Mesendoderm (in vitro differentiated cells): ENCODE results near the gene HMGN3.

ENCODE experiments used
- DNase-seq: peaks from one replicate; pipeline ENCODE4 v3.0.0; 2013
- H2AK5ac ChIP-seq: 2 replicates; pipeline ENCODE4 v1.6.1; 2013; ENCODE audit warnings: low read length, inconsistent platforms
- H2BK120ac ChIP-seq: 2 replicates; pipeline ENCODE4 v1.6.1; 2013; ENCODE audit warnings: low read depth, mild to moderate bottlenecking, low read length, moderate library complexity, mixed read lengths
- H2BK15ac ChIP-seq: replicated peaks from 2 replicates; pipeline ENCODE4 v1.6.1; 2013; ENCODE audit warnings: low read depth, mild to moderate bottlenecking, moderate library complexity
- H2BK5ac ChIP-seq: 2 replicates; pipeline ENCODE4 v1.6.1; 2013; ENCODE audit warnings: low read length, inconsistent platforms
- H3K18ac ChIP-seq: 2 replicates; pipeline ENCODE4 v1.6.1; 2013; ENCODE audit warnings: mild to moderate bottlenecking, low read length, mixed read lengths
- H3K23ac ChIP-seq: one replicate; pipeline ENCODE4 v1.6.1; 2013; ENCODE audit warnings: low read length
- H3K27ac ChIP-seq: 2 replicates; pipeline ENCODE4 v1.5.1; 2013; ENCODE audit warnings: low read depth, mild to moderate bottlenecking, inconsistent platforms, low read length, moderate library complexity
- H3K27me3 ChIP-seq: 2 replicates; pipeline ENCODE4 v1.6.1; 2013; ENCODE audit warnings: low read length, control low read depth, mild to moderate bottlenecking, inconsistent platforms; ENCODE audit not compliant: insufficient read depth, poor library complexity
- H3K36me3 ChIP-seq: 2 replicates; pipeline ENCODE4 v1.6.1; 2013; ENCODE audit warnings: low read length, inconsistent platforms; ENCODE audit not compliant: control insufficient read depth, insufficient read depth
- H3K4ac ChIP-seq: one replicate; pipeline ENCODE4 v1.6.1; 2013; ENCODE audit warnings: low read depth, mild to moderate bottlenecking, low read length, moderate library complexity
- H3K4me1 ChIP-seq: 2 replicates; pipeline ENCODE4 v1.6.1; 2013; ENCODE audit warnings: low read depth, low read length, inconsistent platforms; ENCODE audit not compliant: control insufficient read depth
- H3K4me2 ChIP-seq: 2 replicates; pipeline ENCODE4 v1.6.1; 2013; ENCODE audit warnings: low read length
- H3K4me3 ChIP-seq: 2 replicates; pipeline ENCODE4 v1.5.1; 2013; ENCODE audit warnings: mild to moderate bottlenecking, low read length
- H3K56ac ChIP-seq: one replicate; pipeline ENCODE4 v1.6.1; 2013; ENCODE audit warnings: low read length
- H3K79me1 ChIP-seq: 2 replicates; pipeline ENCODE4 v1.6.1; 2013; ENCODE audit warnings: low read length, inconsistent platforms
- H3K79me2 ChIP-seq: 2 replicates; pipeline ENCODE4 v1.6.1; 2013; ENCODE audit warnings: mild to moderate bottlenecking, low read length; ENCODE audit not compliant: control insufficient read depth, insufficient read depth
- H3K9ac ChIP-seq: 2 replicates; pipeline ENCODE4 v1.6.1; 2013; ENCODE audit warnings: low read length, inconsistent platforms
- H4K5ac ChIP-seq: one replicate; pipeline ENCODE4 v1.6.1; 2013; ENCODE audit warnings: low read length
- H4K8ac ChIP-seq: one replicate; pipeline ENCODE4 v1.6.1; 2013; ENCODE audit warnings: low read depth, mild to moderate bottlenecking, control low read depth, low read length, moderate library complexity
- WGBS: extraction: QIAGEN DNeasy Blood & Tissue Kit; methylation state at CpG from one replicate; pipeline ENCODE4 v1.1.7; 2013; ENCODE audit warnings: low lambda C conversion rate, missing lambda C conversion rate; ENCODE audit not compliant: insufficient coverage; ENCODE audit errors: extremely low coverage; 5-methylcytosine and 5-hydroxymethylcytosine counted together

HMGN3 gene

GRCh38 chr6:79231666-79232065, 2.8 kb downstream of the HMGN3 start:
- Histone ChIP-seq H3K36me3 (no peaks in the 10 kb centered on the region), H2BK5ac (no peak overlapping the region), H4K5ac (no peak overlapping the region), H3K4me3 (no peak overlapping the region), H2BK15ac (no peak overlapping the region), H4K8ac (no peak overlapping the region), H3K27ac (no peak overlapping the region), H3K4me1 (peaks cover 3% of the 10 kb centered on the region), H3K27me3 (no peaks in the 10 kb centered on the region), H3K18ac (no peak overlapping the region), H2AK5ac (no peak overlapping the region), H3K56ac (no peak overlapping the region), H3K79me1 (peaks cover 6% of the 10 kb centered on the region), H3K9ac (no peak overlapping the region), H3K23ac (no peak overlapping the region), H3K79me2 (peaks cover 23% of the 10 kb centered on the region), H3K4ac (no peak overlapping the region), H2BK120ac (no peak overlapping the region), H3K4me2 (no peak overlapping the region)
- no peak for DNase-seq

GRCh38 chr6:79231101-79231500, 3.4 kb downstream of the HMGN3 start:
- Histone ChIP-seq H2BK5ac (no peak overlapping the region), H3K4ac (no peak overlapping the region), H3K4me3 (no peak overlapping the region), H4K8ac (no peak overlapping the region), H3K4me2 (no peak overlapping the region), H2BK15ac (no peak overlapping the region), H3K27ac (no peak overlapping the region), H3K9ac (no peak overlapping the region), H2AK5ac (no peak overlapping the region), H2BK120ac (no peak overlapping the region), H3K79me2 (peaks cover 23% of the 10 kb centered on the region), H3K23ac (no peak overlapping the region), H3K79me1 (peaks cover 6% of the 10 kb centered on the region), H3K36me3 (no peaks in the 10 kb centered on the region), H3K27me3 (no peaks in the 10 kb centered on the region), H3K18ac (no peak overlapping the region), H4K5ac (no peak overlapping the region), H3K4me1 (peaks cover 3% of the 10 kb centered on the region), H3K56ac (no peak overlapping the region)
- no peak for DNase-seq
- no CpG with 5 or more reads among the region's 4 CpGs for WGBS

- H3K36me3 ChIP-seq, result no peaks in the 10 kb centered on the region
- H3K4ac ChIP-seq, result no peak overlapping the region
- H4K8ac ChIP-seq, result no peak overlapping the region
- peaks cover 6% of the 10 kb centered on the region for H3K79me1 ChIP-seq
- no peak overlapping the region for H3K27ac ChIP-seq
- no peak for DNase-seq
- no peak overlapping the region for H3K4me2 ChIP-seq
- H3K18ac ChIP-seq, result no peak overlapping the region
- H2BK15ac ChIP-seq, result no peak overlapping the region
- peaks cover 23% of the 10 kb centered on the region for H3K79me2 ChIP-seq
- H3K9ac ChIP-seq, result no peak overlapping the region
- H3K4me1 ChIP-seq, result peaks cover 3% of the 10 kb centered on the region
- no peak overlapping the region for H2BK120ac ChIP-seq
- no peak overlapping the region for H3K4me3 ChIP-seq
- WGBS, result no CpG with 5 or more reads among the region's 2 CpGs
- H4K5ac ChIP-seq, result no peak overlapping the region
- H3K23ac ChIP-seq, result no peak overlapping the region
- H3K27me3 ChIP-seq, result no peaks in the 10 kb centered on the region
- no peak overlapping the region for H2AK5ac ChIP-seq
- H3K56ac ChIP-seq, result no peak overlapping the region
- H2BK5ac ChIP-seq, result no peak overlapping the region
Measured at GRCh38 chr6:79230149-79230548, 4.3 kb downstream of the HMGN3 start.

GRCh38 chr6:79227445-79227844, 7.0 kb downstream of the HMGN3 start:
- H3K79me2 ChIP-seq, result peaks cover 24% of the 10 kb centered on the region
- no peak overlapping the region for H3K18ac ChIP-seq
- no peak for DNase-seq
- peaks cover 6% of the 10 kb centered on the region for H3K79me1 ChIP-seq
- H3K4me3 ChIP-seq, result no peak overlapping the region
- no peak overlapping the region for H3K4ac ChIP-seq
- no peak overlapping the region for H4K5ac ChIP-seq
- no peak overlapping the region for H3K27ac ChIP-seq
- H4K8ac ChIP-seq, result no peak overlapping the region
- H3K27me3 ChIP-seq, result no peaks in the 10 kb centered on the region
- no peak overlapping the region for H3K56ac ChIP-seq
- H3K36me3 ChIP-seq, result no peaks in the 10 kb centered on the region
- no peak overlapping the region for H2BK5ac ChIP-seq
- no peak overlapping the region for H2BK15ac ChIP-seq
- no peak overlapping the region for H3K4me2 ChIP-seq
- no peak overlapping the region for H3K23ac ChIP-seq
- H2BK120ac ChIP-seq, result no peak overlapping the region
- no CpG with 5 or more reads among the region's 1 CpG for WGBS
- H3K9ac ChIP-seq, result no peak overlapping the region
- no peak overlapping the region for H2AK5ac ChIP-seq
- peaks cover 2% of the 10 kb centered on the region for H3K4me1 ChIP-seq

- no peak overlapping the region for H3K9ac ChIP-seq
- H3K4me2 ChIP-seq, result no peak overlapping the region
- H3K4ac ChIP-seq, result no peak overlapping the region
- H3K79me1 ChIP-seq, result peaks cover 1% of the 10 kb centered on the region
- H4K5ac ChIP-seq, result no peak overlapping the region
- H3K4me1 ChIP-seq, result no peaks in the 10 kb centered on the region
- H3K18ac ChIP-seq, result no peak overlapping the region
- no peaks in the 10 kb centered on the region for H3K27me3 ChIP-seq
- H2BK15ac ChIP-seq, result no peak overlapping the region
- no CpG with 5 or more reads among the region's 3 CpGs for WGBS
- H3K23ac ChIP-seq, result no peak overlapping the region
- no peak overlapping the region for H4K8ac ChIP-seq
- H2BK5ac ChIP-seq, result no peak overlapping the region
- no peak for DNase-seq
- H3K4me3 ChIP-seq, result no peak overlapping the region
- H2BK120ac ChIP-seq, result no peak overlapping the region
- H3K36me3 ChIP-seq, result no peaks in the 10 kb centered on the region
- no peak overlapping the region for H3K27ac ChIP-seq
- no peak overlapping the region for H2AK5ac ChIP-seq
- H3K79me2 ChIP-seq, result peaks cover 18% of the 10 kb centered on the region
- H3K56ac ChIP-seq, result no peak overlapping the region
Measured at GRCh38 chr6:79226660-79227059, 7.8 kb downstream of the HMGN3 start.

GRCh38 chr6:79225717-79226599, 8.5 kb downstream of the HMGN3 start:
- no peak overlapping the region for H4K8ac ChIP-seq
- H3K36me3 ChIP-seq, result no peaks in the 10 kb centered on the region
- H3K56ac ChIP-seq, result no peak overlapping the region
- peaks cover 1% of the 10 kb centered on the region for H3K79me1 ChIP-seq
- H3K27me3 ChIP-seq, result no peaks in the 10 kb centered on the region
- no peak overlapping the region for H3K18ac ChIP-seq
- no peak overlapping the region for H3K9ac ChIP-seq
- H2AK5ac ChIP-seq, result no peak overlapping the region
- H2BK15ac ChIP-seq, result no peak overlapping the region
- no peak overlapping the region for H3K4ac ChIP-seq
- no CpG with 5 or more reads among the region's 4 CpGs for WGBS
- no peak overlapping the region for H3K4me3 ChIP-seq
- H3K4me1 ChIP-seq, result no peaks in the 10 kb centered on the region
- H3K4me2 ChIP-seq, result no peak overlapping the region
- no peak overlapping the region for H4K5ac ChIP-seq
- no peak for DNase-seq
- H3K79me2 ChIP-seq, result peaks cover 17% of the 10 kb centered on the region
- no peak overlapping the region for H3K27ac ChIP-seq
- H2BK5ac ChIP-seq, result no peak overlapping the region
- H3K23ac ChIP-seq, result no peak overlapping the region
- no peak overlapping the region for H2BK120ac ChIP-seq
